Prostate gland (tissue), 2 donors: Measurements from ENCODE around the gene NT5DC1.

ENCODE experiments used
- POLR2AphosphoS5 ChIP-seq: sonication (generic); formaldehyde crosslinking; IDR thresholded peaks from one replicate; pipeline ENCODE4 v1.6.1; 2017; ENCODE audit warnings: antibody characterized with exemption
- TF ChIP-seq, protein P1 (sequence below), 4 experiments: fragments of 200-600 bp in 2 of 4; fragments of 450-650 bp in 2 of 4; sonication (generic) in 2 of 4; IDR thresholded peaks; 1 replicate in 3 of 4; 2 replicates in 1 of 4; pipeline ENCODE4 v1.5.1; 2016 to 2019; ENCODE audit warnings: antibody characterized with exemption in 4 of 4, mild to moderate bottlenecking in 2 of 4, moderate library complexity in 2 of 4

DNA sequence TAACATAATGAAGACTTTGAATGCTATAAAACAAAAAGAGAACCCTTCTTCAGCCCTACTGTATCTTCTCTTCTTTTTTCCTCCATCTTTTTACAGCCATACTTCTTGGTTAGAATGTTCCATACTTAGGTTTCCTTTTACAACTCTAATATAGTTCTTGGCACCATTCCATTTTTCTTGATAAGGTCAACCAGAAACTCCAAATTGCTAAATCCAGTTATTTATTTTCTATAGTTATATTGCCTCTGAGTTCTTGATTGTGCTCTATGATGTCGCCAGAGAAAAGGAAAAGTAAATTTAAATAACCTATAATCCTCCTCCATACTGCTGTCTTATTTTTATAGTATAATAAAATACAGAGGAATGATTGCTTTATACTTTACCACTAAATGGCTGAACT, 52.0 kb downstream of the NT5DC1 start:
- no peak for TF ChIP-seq POLR2AphosphoS5
- TF ChIP-seq, protein P1, sequence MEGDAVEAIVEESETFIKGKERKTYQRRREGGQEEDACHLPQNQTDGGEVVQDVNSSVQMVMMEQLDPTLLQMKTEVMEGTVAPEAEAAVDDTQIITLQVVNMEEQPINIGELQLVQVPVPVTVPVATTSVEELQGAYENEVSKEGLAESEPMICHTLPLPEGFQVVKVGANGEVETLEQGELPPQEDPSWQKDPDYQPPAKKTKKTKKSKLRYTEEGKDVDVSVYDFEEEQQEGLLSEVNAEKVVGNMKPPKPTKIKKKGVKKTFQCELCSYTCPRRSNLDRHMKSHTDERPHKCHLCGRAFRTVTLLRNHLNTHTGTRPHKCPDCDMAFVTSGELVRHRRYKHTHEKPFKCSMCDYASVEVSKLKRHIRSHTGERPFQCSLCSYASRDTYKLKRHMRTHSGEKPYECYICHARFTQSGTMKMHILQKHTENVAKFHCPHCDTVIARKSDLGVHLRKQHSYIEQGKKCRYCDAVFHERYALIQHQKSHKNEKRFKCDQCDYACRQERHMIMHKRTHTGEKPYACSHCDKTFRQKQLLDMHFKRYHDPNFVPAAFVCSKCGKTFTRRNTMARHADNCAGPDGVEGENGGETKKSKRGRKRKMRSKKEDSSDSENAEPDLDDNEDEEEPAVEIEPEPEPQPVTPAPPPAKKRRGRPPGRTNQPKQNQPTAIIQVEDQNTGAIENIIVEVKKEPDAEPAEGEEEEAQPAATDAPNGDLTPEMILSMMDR (IDR thresholded peaks at IDR 0.05), result no peak
